HEK293 (cell line): ENCODE results near the gene FUCA2.

Experiments used
- CTCF ChIA-PET: fragments of 350-600 bp; formaldehyde crosslinking; extraction: SDS; loops from one replicate; lab custom pipeline; 2021; ENCODE audit warnings: antibody characterized with exemption; lab: Yijun Ruan, JAX
- POLR2A ChIA-PET: fragments of 300-600 bp; formaldehyde crosslinking; extraction: SDS; loops from one replicate; lab custom pipeline; 2020; ENCODE audit warnings: antibody characterized with exemption, inconsistent platforms; lab: Yijun Ruan, JAX
- H3K27ac ChIP-seq: fragments of 200-500 bp; sonication (Bioruptor generic); 2 replicates; pipeline ENCODE4 v1.5.1; 2014; ENCODE audit warnings: low read depth, low read length, control low read depth, inconsistent platforms; ENCODE audit errors: extremely low read depth
- H3K36me3 ChIP-seq, 2 experiments: fragments of 200-500 bp in 1 of 2; sonication (Bioruptor generic) in 1 of 2; 1 replicate in 1 of 2; 2 replicates in 1 of 2; pipeline ENCODE4 v1.5.1; 2014 to 2017; ENCODE audit warnings: inconsistent platforms in 2 of 2, low read length in 2 of 2; ENCODE audit not compliant: control insufficient read depth in 2 of 2, insufficient read depth in 1 of 2
- H3K4me1 ChIP-seq: fragments of 200-500 bp; sonication (Bioruptor generic); 2 replicates; pipeline ENCODE4 v1.5.1; 2014; ENCODE audit warnings: mild to moderate bottlenecking, low read length, inconsistent platforms; ENCODE audit not compliant: control insufficient read depth, insufficient read depth
- H3K4me3 ChIP-seq: 2 replicates; pipeline ENCODE4 v1.5.1; 2011; ENCODE audit warnings: low read depth, mild to moderate bottlenecking, control low read depth, low read length, moderate library complexity
- H3K9me3 ChIP-seq: fragments of 200-500 bp; sonication (Bioruptor generic); 2 replicates; pipeline ENCODE4 v1.5.1; 2014; ENCODE audit warnings: low read depth, low read length, inconsistent platforms; ENCODE audit not compliant: control insufficient read depth, insufficient read depth
- ELK4 ChIP-seq: IDR thresholded peaks from 2 replicates; pipeline ENCODE4 v1.6.1; 2011; ENCODE audit warnings: mild to moderate bottlenecking, low read depth, low read length, borderline replicate concordance
- FEZF1 ChIP-seq: fragments of 450-650 bp; formaldehyde crosslinking; IDR thresholded peaks from 2 replicates; pipeline ENCODE4 v1.5.1; 2016; ENCODE audit warnings: missing biosample characterization, missing genetic modification characterization
- GLIS1 ChIP-seq: fragments of 450-650 bp; formaldehyde crosslinking; IDR thresholded peaks from 2 replicates; pipeline ENCODE4 v1.5.1; 2016; ENCODE audit warnings: missing biosample characterization, missing genetic modification characterization
- MZF1 ChIP-seq: fragments of 450-650 bp; formaldehyde crosslinking; IDR thresholded peaks from 2 replicates; pipeline ENCODE4 v1.5.1; 2017; ENCODE audit warnings: missing biosample characterization, missing genetic modification characterization, borderline replicate concordance
- OSR2 ChIP-seq: fragments of 450-650 bp; formaldehyde crosslinking; IDR thresholded peaks from 2 replicates; pipeline ENCODE4 v1.5.1; 2016; ENCODE audit warnings: missing biosample characterization, missing genetic modification characterization
- ZIC2 ChIP-seq: fragments of 450-650 bp; formaldehyde crosslinking; IDR thresholded peaks from 2 replicates; pipeline ENCODE4 v1.5.1; 2016; ENCODE audit warnings: missing biosample characterization, missing genetic modification characterization
- ZNF121 ChIP-seq: fragments of 450-650 bp; formaldehyde crosslinking; IDR thresholded peaks from 2 replicates; pipeline ENCODE4 v1.5.1; 2016; ENCODE audit warnings: missing biosample characterization, missing genetic modification characterization
- ZNF184 ChIP-seq: fragments of 450-650 bp; IDR thresholded peaks from 2 replicates; pipeline ENCODE4 v1.5.1; 2018; ENCODE audit warnings: missing biosample characterization, mild to moderate bottlenecking, missing genetic modification characterization
- ZNF19 ChIP-seq: fragments of 450-650 bp; formaldehyde crosslinking; IDR thresholded peaks from 2 replicates; pipeline ENCODE4; 2016; ENCODE audit warnings: missing biosample characterization, missing genetic modification characterization, low read depth
- ZNF221 ChIP-seq: fragments of 450-650 bp; formaldehyde crosslinking; IDR thresholded peaks from 2 replicates; pipeline ENCODE4 v1.5.1; 2017; ENCODE audit warnings: missing biosample characterization, missing genetic modification characterization, borderline replicate concordance
- ZNF416 ChIP-seq: fragments of 450-650 bp; formaldehyde crosslinking; IDR thresholded peaks from 2 replicates; pipeline ENCODE4 v1.5.1; 2016; ENCODE audit warnings: missing biosample characterization, missing genetic modification characterization
- ZNF426 ChIP-seq: fragments of 450-650 bp; formaldehyde crosslinking; IDR thresholded peaks from 2 replicates; pipeline ENCODE4 v1.5.1; 2017; ENCODE audit warnings: missing biosample characterization, missing genetic modification characterization, mild to moderate bottlenecking, inconsistent platforms, moderate library complexity
- ZNF433 ChIP-seq: fragments of 450-650 bp; formaldehyde crosslinking; IDR thresholded peaks from 2 replicates; pipeline ENCODE4 v1.5.1; 2016; ENCODE audit warnings: missing biosample characterization, missing genetic modification characterization, low read depth
- ZNF473 ChIP-seq: fragments of 450-650 bp; formaldehyde crosslinking; IDR thresholded peaks from 2 replicates; pipeline ENCODE4 v1.5.1; 2017; ENCODE audit warnings: missing biosample characterization, missing genetic modification characterization
- ZNF48 ChIP-seq: fragments of 450-650 bp; formaldehyde crosslinking; IDR thresholded peaks from 2 replicates; pipeline ENCODE4 v1.5.1; 2016; ENCODE audit warnings: missing biosample characterization, missing genetic modification characterization
- ZNF623 ChIP-seq: fragments of 450-650 bp; formaldehyde crosslinking; IDR thresholded peaks from 2 replicates; pipeline ENCODE4 v1.5.1; 2016; ENCODE audit warnings: missing biosample characterization, missing genetic modification characterization
- ZNF626 ChIP-seq: fragments of 450-650 bp; sonication (Bioruptor Pico); formaldehyde crosslinking; IDR thresholded peaks from 2 replicates; pipeline ENCODE4 v1.5.1; 2018; ENCODE audit warnings: missing biosample characterization, missing genetic modification characterization, inconsistent platforms
- ZNF660 ChIP-seq: fragments of 450-650 bp; IDR thresholded peaks from 2 replicates; pipeline ENCODE4 v1.5.1; 2018; ENCODE audit warnings: missing biosample characterization, mild to moderate bottlenecking, missing genetic modification characterization
- ZSCAN18 ChIP-seq: fragments of 450-650 bp; formaldehyde crosslinking; IDR thresholded peaks from 2 replicates; pipeline ENCODE4 v1.5.1; 2016; ENCODE audit warnings: missing biosample characterization, missing genetic modification characterization

Gene FUCA2

GRCh38 chr6:143549949-143550268, 38.4 kb upstream of the FUCA2 start (continued):
- no peak for TF ChIP-seq ZNF433
- TF ChIP-seq, all 188 proteins: peak for 0

GRCh38 chr6:143549221-143549948, 37.9 kb upstream of the FUCA2 start:
- H3K9me3 ChIP-seq: no peaks in the 10 kb centered on the region
- no peak overlapping the region for H3K27ac ChIP-seq
- H3K36me3 ChIP-seq: no peaks in the 10 kb centered on the region
- no peak for TF ChIP-seq ZNF473 (tag by site-specific recombination)
- no peak for TF ChIP-seq ZNF221 (tag by site-specific recombination)
- no peak for TF ChIP-seq ZNF426
- 0 out of 2 replicates have a peak, but pooled peaks have one; percentile 30 for TF ChIP-seq OSR2
- peak; percentile 60 for TF ChIP-seq ZIC2 (tag by site-specific recombination)
- TF ChIP-seq ZNF660 (tag by site-specific recombination): 0 out of 2 replicates have a peak, but pooled peaks have one; percentile 32
- no peak for TF ChIP-seq ZSCAN18 (tag by site-specific recombination)
- no peak for TF ChIP-seq ZNF416 (tag by site-specific recombination)
- peak; percentile 59; the same call in 1 of the 2 replicates for TF ChIP-seq GLIS1
- TF ChIP-seq ZNF626: no peak
- no peak for TF ChIP-seq MZF1 (tag by site-specific recombination)
- no peak for TF ChIP-seq ZNF19
- TF ChIP-seq ELK4: no peak
- TF ChIP-seq ZNF623: no peak
- TF ChIP-seq FEZF1 (tag by site-specific recombination): 0 out of 2 replicates have a peak, but pooled peaks have one; percentile 12
- TF ChIP-seq, all 188 proteins: peak for 5
- Histone ChIP-seq H3K4me3 (no peak overlapping the region), H3K4me1 (peaks cover 3% of the 10 kb centered on the region; the same call in 1 of the 2 replicates)
- POLR2A ChIA-PET: no interaction called here
- CTCF ChIA-PET: interaction anchor here (0.5 to 1.3 kb wide), 2 partner anchors 12 to 36 kb away, joined by 3 to 5 read pairs; no protein-coding TSS in a partner anchor

GRCh38 chr6:143546599-143546998, 35.1 kb upstream of the FUCA2 start:
- H3K27ac ChIP-seq: no peak overlapping the region
- H3K36me3 ChIP-seq: no peaks in the 10 kb centered on the region
- TF ChIP-seq ZNF48 (tag by site-specific recombination) (no peak), ZNF121 (tag by site-specific recombination) (peak; percentile 60; the same call in 1 of the 2 replicates), ZNF184 (tag by site-specific recombination) (no peak)
- no peaks in the 10 kb centered on the region for H3K9me3 ChIP-seq
- peaks cover 3% of the 10 kb centered on the region; the same call in 1 of the 2 replicates for H3K4me1 ChIP-seq
- CTCF ChIA-PET: interaction anchor here (2.0 kb wide), 1 partner anchor 33 kb away, joined by 7 read pairs; no protein-coding TSS in a partner anchor
- POLR2A ChIA-PET: no interaction called here
- H3K4me3 ChIP-seq: no peak overlapping the region
